Eye (tissue), 1 donor: ENCODE measurements around the gene OTC.

Experiments
- DNase-seq: peaks from one replicate; pipeline ENCODE4 v3.0.0-alpha.2; 2015

Gene OTC

DNA sequence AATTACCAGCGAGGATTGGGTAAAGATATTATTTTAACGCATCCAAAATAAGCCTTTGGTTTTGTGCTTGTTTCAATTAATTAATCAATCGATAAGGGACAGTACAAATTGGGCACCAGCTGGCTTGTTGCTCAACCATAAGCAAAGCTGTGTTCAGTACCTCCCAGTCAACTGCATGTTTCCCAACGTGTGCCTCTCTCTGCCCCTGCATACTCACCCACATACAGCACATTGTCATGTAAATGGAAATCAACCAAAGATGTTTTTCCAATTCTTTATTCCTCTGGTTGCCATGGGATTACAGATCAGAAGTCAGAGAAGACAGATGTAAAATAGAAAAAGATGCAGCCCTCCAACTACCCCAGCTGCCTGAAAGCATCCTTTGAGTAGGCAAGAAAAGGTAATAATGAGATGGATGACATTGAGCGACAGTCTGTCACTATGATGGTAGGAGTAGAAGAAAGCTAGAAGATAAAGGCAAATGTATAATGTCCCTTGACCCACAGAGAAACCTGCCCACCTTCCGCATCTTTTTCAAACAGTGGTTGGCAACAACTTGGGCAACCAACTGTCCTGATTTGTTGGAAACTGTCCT lies 116.3 kb downstream of the OTC start:
- no peak for DNase-seq
